Activated CD4-positive, CD25-positive, alpha-beta regulatory T cell treated with anti-CD3 and anti-CD28 coated beads, Interleukin-2, amount 50 U/mL, for 16 hours (primary cell): ENCODE results near the gene LY6G5B.

ENCODE experiments used
- DNase-seq: peaks from one replicate; pipeline ENCODE4 v3.0.0-alpha.2; 2020; ENCODE audit warnings: low read depth, low spot score

LY6G5B gene, protein sequence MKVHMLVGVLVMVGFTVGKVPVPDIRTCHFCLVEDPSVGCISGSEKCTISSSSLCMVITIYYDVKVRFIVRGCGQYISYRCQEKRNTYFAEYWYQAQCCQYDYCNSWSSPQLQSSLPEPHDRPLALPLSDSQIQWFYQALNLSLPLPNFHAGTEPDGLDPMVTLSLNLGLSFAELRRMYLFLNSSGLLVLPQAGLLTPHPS

DNA sequence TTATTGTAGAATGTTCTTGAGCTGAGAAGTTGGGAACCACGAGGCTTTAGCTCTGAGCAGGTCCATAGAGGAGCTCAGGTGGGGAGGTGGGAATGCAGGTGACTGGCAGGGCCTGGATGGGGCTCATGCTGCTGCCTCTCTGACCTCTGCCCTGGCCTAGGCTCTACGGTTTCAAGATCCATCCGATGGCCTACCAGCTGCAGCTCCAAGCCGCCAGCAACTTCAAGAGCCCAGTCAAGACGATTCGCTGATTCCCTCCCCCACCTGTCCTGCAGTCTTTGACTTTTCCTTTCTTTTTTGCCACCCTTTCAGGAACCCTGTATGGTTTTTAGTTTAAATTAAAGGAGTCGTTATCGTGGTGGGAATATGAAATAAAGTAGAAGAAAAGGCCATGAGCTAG lies at the start of gene LY6G5B:
Gene LY6G5B, plus strand, starts transcription at position 301 of the 400 bp plus-strand sequence. CDS start 975 bp downstream, outside the sequence.
- DNase-seq: no peak

DNA sequence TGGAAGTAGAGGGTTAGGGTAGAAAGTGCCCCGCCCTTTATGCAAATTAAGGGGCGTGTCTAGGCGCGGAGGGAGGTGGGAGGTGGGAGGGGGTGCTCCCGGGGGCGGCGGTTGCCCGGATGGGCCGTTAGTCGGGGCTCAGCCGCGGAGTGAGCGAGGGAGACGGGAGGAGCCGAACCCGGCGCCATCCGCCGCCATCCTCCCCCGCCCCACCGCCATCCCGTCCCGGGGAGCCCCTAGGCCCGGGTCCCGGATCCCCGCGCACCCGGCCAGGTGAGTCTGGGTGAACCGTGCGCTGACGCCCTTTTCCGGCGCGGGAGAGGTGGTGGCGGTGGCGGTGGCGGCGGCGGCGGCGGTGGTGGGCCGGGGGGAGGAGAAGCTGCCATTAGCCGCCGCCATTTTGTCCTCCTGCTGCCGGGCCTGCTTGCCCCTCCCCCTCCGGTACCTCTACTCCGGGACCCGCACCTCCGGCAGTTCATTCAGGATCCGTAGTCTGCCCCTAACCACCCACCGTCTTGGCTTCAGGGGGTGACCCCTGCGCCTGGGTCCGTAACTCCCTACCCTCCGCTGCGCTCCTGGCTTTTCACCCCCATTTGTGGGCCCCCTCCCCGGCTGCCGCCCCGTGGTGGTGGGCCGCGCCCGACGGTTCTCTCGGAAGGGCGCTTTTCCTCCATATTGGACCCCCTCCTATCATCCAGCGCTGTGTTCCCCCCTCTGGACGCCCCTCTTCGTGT lies 49.0 kb upstream of the LY6G5B start, which contains the start of gene PRRC2A:
Gene PRRC2A, plus strand, starts transcription at position 130 of the 734 bp plus-strand sequence. CDS start 2,075 bp downstream, outside the sequence.
- DNase-seq: no peak

DNA sequence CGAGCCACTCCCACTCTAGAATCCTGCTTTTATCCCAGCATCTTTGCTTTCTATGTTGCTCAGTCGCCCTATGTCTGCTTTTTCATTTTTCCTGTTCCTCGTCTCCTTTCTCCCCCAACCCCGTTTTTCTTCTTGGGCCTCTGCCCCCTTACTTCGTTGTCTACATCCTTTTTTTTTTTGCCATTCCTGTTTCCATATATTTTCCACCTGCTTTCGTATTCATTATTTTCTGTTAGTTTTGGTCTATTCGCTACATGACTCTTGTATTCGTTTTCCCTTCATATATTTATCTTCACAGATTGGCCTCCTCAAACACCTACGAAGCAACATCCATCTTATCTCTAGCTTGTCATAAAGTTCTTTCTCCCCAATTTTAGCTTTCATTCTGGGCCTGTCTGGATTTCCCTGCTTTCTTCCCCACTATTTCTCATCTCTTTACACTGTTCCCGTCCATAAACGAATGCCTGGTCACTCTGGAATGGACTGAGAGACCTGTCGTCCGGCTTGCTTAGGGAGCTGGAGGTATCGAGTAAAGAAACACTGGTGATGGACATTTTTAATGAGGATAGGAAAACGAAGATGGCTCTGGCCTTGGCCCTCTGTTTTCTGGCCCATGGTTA lies 48.3 kb upstream of the LY6G5B start:
- DNase-seq: no peak

DNA sequence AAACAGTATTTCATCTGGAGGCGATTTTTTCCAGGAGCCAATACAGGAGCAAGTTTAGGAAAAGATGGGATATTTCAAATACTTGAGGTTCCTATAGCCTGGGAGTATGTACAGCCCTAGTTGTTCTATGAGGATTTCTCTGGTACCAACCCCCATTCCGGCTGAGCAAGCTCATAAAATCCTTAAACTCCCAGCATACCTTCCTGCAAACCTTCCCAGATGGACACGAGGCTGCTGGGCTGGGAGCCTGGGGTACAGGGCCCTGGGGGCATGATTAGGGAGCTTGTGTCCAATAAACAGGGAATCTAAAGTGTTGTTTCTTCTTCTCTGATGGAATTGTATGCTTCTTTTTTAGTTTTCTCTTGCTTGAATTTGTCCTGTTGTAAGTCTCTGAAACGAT lies 47.8 kb upstream of the LY6G5B start:
- no peak for DNase-seq

DNA sequence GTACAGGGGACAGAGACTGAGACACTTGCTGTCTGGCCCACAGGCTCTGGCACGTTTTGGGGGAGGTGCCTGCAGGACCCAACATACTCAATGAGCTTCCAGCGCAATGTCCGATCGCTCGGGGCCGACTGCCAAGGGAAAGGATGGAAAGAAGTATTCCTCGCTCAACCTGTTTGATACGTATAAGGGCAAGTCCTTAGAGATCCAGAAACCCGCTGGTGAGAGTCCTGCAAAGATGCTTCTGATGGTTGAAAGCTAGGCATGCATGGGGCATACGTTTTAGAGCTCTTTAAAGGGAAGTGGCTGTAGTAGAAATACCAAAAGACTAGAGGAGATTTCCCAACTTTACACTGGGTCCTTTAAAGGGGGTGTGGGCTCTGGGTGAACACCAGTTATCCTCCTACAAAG lies 47.1 kb upstream of the LY6G5B start:
- no peak for DNase-seq

DNA sequence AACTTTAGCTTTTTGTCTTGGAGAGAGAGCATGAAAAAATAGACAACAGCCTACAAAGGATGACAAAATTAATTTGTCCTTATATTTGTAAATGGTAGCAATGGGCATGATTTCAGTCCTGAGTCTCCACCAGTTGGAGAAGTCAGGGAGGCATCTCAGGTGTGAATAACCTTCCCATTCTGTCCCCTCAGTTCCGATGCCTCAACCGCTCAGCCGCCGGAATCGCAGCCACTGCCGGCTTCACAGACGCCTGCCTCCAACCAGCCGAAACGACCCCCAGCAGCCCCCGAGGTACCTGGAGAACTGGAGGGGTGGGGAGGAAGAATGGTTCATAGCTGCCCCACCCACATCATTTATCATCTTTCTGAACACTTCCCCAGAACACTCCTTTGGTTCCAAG lies 45.7 kb upstream of the LY6G5B start:
- DNase-seq: no peak

DNA sequence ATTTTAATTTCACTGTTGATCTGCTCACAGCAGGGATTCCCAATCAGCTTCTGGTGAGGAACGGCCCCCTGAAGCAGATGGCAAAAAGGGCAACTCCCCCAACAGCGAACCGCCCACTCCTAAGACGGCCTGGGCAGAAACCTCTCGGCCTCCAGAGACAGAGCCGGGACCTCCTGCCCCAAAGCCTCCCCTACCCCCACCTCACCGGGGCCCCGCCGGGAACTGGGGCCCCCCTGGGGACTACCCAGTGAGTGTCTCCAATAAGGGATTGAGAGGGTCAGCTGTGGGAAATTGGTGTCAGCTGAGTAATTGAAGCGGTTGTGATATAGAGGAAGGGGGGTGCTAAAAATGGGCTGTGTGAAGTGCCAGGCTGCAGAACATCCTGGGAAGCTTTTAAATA lies 42.8 kb upstream of the LY6G5B start:
- no peak for DNase-seq

DNA sequence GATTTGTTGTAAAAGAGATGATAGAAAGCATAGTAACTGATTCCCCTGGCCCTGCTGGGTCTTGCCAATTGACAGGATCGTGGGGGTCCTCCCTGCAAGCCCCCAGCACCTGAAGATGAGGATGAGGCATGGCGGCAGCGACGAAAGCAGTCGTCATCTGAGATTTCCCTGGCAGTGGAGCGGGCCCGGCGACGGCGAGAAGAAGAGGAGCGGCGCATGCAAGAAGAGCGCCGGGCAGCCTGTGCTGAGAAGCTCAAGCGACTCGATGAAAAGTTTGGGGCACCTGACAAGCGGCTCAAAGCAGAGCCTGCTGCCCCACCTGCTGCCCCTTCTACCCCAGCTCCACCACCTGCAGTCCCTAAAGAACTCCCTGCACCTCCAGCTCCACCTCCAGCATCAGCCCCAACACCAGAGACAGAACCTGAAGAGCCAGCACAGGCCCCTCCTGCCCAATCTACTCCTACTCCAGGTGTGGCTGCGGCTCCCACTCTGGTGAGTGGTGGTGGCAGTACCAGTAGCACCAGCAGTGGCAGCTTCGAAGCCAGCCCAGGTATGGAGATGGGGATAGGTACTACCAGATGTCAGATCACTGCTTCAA lies 42.0 kb upstream of the LY6G5B start:
- DNase-seq: no peak

DNA sequence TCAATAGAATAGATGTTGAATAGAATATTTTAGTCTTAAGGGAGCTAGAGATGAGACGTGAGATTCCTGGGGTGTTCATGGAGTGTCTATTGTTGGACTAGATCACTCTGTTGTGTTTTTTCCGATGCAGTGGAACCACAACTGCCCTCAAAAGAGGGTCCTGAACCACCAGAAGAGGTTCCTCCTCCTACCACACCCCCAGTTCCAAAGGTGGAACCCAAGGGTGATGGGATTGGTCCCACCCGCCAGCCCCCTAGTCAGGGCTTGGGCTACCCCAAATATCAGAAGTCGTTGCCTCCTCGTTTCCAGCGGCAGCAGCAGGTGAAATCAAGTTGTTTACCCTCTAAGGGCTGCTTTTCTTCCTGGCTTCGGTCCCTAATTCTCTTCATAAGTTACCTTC lies 40.8 kb upstream of the LY6G5B start:
- DNase-seq: no peak

DNA sequence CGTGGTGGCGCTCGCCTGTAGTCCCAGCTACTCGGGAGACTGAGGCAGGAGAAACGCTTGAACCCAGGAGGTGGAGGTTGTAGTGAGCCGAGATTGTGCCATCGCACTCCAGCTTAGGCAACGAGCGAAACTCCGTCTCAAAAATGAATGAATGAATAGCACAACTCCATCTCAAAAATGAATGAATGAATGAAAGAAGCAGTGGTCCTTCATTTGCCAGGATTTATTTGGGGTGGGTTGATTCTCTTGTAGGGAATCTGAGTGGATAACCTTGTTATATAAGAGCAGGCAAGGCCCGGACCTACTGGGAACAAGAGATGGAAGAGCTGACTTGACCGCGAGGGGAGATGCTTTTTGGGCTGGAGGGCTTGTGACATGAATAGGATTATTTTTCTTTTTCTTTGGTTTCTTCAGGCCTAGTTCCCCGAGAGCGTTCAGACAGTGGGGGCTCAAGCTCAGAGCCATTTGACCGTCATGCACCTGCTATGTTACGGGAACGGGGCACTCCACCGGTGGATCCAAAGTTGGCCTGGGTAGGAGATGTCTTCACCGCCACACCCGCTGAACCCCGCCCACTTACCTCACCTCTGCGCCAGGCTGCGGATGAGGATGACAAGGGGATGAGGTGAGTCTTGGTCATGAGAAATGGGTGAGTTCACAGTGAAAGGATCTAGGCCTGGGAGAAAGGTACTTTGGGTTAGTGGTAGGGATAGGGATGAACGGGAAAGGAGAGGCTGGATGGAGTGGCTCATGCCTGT lies 39.4 kb upstream of the LY6G5B start:
- DNase-seq: no peak

DNA sequence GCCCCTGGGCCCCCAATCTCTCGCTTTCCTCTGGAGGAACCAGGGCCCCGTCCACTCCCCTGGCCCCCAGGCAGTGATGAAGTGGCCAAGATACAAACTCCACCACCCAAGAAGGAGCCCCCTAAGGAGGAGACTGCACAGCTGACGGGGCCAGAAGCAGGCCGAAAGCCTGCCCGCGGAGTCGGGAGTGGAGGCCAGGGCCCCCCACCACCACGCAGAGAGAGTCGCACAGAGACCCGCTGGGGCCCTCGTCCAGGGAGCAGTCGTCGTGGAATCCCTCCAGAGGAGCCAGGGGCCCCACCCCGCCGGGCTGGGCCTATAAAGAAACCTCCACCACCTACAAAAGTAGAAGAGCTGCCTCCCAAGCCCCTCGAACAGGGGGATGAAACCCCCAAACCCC lies 38.6 kb upstream of the LY6G5B start:
- no peak for DNase-seq

DNA sequence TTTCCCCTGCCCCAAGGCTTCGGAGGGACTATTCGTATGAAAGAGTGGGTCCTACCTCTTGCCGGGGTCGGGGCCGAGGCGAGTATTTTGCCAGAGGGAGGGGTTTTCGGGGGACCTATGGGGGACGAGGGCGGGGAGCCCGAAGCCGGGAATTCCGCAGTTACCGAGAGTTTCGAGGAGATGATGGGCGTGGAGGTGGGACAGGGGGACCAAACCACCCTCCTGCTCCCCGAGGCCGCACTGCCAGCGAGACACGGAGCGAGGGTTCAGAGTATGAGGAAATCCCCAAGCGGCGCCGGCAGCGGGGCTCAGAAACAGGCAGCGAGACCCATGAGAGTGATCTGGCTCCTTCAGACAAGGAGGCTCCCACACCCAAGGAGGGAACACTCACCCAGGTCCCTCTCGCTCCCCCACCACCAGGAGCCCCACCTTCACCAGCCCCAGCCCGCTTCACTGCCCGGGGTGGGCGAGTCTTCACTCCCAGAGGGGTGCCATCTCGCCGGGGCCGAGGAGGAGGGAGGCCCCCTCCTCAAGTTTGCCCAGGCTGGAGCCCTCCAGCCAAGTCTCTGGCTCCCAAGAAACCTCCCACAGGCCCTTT lies 38.0 kb upstream of the LY6G5B start:
- DNase-seq: no peak

DNA sequence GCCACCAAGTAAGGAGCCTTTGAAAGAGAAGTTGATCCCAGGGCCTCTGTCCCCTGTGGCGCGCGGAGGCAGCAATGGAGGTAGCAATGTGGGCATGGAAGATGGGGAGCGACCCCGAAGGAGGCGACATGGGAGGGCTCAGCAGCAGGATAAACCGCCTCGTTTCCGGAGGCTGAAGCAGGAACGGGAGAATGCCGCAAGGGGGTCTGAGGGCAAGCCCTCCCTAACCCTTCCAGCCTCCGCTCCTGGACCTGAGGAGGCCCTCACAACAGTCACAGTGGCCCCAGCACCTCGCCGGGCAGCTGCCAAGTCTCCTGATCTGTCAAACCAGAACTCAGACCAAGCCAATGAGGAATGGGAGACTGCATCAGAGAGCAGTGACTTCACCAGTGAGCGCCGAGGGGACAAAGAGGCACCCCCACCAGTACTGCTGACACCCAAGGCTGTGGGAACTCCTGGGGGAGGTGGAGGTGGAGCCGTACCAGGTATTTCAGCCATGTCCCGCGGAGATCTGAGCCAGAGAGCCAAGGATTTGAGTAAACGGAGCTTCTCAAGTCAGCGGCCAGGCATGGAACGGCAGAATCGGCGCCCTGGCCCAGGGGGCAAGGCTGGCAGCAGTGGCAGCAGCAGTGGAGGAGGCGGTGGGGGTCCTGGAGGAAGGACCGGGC lies 37.4 kb upstream of the LY6G5B start:
- DNase-seq: no peak

DNA sequence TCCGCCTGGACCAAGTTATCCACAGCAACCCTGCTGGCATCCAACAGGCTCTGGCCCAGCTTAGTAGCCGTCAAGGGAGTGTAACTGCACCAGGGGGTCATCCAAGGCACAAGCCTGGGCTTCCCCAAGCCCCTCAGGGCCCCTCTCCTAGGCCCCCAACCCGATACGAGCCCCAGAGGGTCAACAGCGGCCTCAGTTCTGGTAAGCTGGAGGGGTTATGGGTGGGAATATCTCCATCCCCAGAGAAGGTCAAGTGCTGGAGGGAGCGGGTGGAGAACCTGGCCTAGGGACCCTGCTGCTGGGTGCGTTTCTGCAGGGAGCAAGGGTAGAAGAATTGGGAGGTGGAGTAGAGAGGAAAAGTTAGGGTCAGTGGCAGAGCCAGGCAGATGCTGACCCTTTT lies 36.3 kb upstream of the LY6G5B start:
- DNase-seq: no peak

DNA sequence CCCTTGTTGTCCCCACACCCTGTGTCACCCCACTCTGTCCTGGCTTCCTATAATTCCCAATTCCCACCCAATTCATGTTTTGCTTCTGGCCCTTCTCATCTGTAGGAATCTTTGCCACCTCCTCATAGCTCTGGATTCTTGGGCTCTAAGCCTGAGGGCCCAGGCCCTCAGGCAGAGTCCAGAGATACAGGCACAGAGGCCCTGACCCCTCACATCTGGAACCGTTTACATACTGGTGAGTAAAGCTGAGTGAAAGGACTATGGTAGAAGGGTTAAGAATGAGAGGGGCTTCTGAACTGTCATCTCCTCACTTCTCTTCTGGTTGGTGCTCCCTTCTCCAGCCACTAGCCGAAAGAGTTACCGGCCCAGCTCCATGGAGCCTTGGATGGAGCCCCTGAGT lies 35.6 kb upstream of the LY6G5B start:
- DNase-seq: no peak

DNA sequence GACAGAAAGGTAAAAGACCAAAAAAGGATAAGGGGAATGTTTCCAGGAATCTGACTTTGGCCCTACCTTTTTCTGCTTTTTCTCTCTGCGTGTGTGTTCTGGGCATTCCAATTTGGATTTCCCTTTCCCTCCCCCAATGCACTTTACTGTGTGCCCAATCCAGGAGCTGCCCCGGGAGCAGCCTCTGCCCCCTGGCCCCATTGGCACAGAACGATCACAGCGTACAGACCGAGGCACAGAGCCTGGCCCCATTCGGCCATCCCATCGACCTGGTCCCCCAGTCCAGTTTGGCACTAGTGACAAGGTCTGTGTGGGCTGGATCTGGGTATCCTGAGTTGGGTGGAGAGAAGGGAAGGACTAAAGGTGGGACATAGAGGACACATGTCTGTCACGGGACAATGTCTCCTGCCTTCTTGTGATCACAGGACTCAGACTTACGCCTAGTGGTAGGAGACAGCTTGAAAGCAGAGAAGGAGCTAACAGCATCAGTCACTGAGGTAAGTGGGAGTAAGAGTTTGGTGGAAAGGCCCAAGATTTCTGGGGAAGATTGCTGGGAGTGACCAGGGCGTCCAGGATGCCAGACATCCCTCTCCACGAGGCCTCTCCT lies 34.7 kb upstream of the LY6G5B start:
- DNase-seq: no peak

DNA sequence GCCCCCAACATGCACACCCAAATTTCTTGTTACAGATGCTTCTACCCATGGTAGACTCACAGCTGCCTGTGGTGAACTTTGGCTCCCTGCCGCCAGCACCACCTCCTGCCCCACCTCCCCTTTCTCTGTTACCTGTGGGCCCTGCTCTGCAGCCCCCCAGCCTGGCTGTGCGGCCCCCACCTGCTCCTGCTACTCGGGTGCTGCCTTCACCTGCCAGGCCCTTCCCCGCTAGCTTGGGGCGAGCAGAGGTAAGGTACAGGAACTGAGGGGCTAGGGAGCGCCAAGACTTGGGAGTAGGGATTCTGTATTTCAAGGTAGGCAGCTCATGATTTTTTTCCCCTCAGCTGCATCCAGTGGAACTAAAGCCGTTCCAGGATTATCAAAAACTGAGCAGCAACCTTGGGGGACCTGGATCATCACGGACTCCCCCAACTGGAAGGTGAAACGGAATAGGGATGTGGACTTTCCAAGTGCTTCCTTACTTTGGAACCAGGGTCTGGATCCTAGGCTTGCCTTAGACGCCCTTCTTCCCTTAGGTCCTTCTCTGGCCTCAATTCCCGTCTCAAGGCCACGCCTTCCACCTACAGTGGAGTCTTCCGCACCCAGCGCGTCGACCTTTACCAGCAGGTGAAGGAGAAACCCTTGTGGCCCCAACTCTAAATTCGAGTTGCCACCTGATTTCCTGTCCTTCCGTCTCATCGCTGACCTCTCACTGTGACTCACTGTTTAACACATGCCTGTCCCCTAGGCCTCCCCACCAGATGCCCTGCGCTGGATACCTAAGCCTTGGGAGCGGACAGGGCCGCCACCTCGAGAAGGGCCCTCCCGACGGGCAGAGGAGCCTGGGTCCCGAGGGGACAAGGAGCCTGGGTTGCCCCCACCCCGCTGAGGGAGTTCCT lies 32.8 kb upstream of the LY6G5B start:
- DNase-seq: no peak

DNA sequence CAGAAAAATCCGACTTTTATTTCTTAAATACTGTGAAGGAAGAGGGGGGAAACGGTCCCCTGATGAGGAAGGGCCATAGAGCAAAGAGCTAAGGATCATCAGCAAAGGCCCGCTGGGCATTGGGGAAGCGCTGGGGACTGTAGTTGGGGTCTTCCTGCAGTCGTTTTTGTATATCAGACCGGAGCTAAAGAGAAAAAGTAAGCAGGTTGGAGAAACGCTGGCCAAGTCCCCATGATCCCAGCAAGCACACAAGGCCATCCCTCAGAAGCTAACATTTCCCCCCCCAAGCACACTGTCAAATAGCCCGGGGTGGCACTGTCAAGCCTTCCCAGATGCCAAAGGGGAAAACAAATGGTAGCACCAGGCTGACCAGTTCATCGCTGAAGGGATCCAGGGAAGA lies 30.7 kb upstream of the LY6G5B start:
- DNase-seq: no peak

DNA sequence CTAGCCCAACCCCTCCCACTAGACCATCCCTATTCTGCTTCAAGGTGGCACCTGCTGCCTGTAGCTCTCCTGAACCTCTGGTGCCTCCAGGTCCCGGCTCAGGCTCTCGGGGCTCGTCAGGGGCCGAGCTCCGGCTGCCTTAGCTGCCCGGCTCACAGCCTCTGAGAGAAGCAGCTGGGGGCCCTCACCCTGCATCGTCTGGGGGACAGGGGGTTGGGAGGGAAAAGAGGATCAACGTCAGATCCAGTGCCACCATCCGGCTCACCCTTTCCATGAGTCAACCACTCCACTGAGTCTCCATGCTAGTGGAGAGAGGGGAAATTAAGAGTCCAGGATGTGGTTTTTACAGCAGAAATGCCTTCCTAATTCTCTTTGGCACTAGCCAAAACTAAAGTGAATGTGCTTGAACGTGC lies 30.3 kb upstream of the LY6G5B start:
- DNase-seq: no peak
